ENCODE data around the gene CLCA4.

Gene CLCA4

DNA sequence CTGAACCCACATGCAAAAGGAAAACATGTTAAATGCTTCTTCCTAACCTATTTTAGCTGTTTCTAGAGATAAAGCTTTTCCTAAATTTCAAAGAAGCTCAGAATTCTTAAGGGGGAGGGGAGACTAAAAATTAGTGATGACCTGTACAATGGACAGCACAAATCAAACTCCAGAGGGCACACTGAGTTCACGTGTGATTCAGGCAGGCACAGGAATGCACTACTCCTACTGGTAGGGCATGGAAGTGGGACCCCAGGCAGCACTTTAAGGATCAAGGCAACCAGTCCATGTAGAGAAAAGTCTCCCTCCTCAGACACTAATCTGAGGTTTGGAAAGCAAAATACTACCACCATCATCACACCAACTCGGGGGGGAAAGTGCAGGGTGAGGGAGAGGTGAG is 31.3 kb upstream of the CLCA4 start:
- DNase-seq (ENCODE audit: low read depth): no peak

DNA sequence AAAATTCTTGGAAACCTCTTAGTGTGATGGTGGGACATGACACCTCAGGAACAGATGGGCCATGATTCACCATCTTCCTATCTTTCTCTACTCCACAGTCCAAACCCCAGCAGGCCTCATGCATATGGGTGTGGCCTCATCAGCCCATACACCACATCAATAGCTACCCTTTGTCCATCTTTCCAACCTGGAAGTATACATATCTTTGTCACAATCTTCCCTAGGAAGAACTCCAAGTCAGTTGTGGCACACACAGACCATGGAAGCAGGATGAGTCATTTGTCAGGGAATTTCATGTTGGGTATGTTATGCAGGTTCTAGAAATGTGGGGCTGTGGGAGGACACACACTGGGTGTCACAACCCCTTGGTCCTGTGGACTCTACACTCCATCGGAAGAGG is 30.5 kb upstream of the CLCA4 start:
- no peak overlapping the region for H3K4me3 ChIP-seq (ENCODE audit: control insufficient read depth, low read depth, low read length)
- no peak for DNase-seq (ENCODE audit: low read depth)
- TF ChIP-seq CTCF (IDR thresholded peaks at IDR 0.05; ENCODE audit: control insufficient read depth, insufficient read depth, low read depth, low read length, missing control alignments): no peak

More for the DNA sequence above, 31.3 kb upstream of the CLCA4 start:
- TF ChIP-seq CTCF (IDR thresholded peaks at IDR 0.05; ENCODE audit: control insufficient read depth, insufficient read depth, low read depth, low read length, missing control alignments): peak; percentile 28
- no peak overlapping the region for H3K4me3 ChIP-seq (ENCODE audit: control insufficient read depth, low read depth, low read length)

DNA sequence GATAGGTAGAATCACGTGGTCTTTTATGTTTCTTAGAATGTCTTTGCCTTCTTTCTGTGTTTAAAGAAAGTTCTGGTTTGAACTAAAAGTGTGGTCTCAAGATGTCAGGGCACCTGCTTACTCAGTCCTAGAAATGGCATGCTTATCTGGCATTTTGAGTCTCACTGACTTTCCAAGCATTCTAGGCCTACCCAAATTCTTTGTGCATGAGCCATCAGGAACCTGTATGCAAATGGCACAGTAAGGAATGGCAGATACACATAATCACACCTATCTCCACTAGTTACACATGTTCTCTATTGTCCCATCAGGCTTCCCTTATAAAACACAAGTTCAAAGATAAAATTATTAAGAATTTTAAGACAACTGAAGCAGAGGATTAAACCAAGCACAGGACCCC is 29.5 kb upstream of the CLCA4 start:
- H3K4me3 ChIP-seq (ENCODE audit: control insufficient read depth, low read depth, low read length): no peak overlapping the region
- TF ChIP-seq CTCF (IDR thresholded peaks at IDR 0.05; ENCODE audit: control insufficient read depth, insufficient read depth, low read depth, low read length, missing control alignments): no peak
- no peak for DNase-seq (ENCODE audit: low read depth)

DNA sequence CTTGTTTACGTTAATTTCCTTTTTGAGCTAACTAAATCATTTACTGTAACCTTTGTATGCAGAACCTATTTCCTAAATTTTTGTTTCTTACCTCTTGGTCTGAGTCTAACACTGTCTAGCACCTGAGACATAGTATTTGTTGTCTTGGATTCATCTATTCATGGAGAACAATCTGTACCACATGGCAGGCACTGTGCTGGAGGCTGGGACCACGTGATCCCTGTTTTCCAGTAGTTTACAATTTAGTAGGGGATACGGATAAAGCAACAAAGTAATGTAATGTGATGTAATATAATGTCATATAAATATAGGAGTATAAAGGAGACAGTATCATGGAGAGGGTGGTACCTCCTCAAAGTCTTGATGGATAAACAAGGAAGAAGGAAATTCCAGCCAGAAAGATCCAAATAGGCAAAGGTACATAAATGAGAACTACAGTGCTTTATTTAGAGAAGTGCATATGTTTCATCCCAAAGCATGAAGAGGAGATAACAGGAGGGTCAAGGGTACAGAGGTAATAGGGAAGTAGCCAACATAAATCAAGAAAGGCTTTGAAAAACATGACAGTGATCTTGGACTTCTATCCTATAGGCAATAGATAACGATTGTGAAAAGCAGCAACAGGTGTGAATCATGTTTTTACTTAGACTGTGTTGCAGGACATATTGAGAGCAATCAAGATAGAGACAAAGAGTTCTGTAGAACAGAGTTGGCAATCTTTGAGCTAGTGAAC is 25.9 kb upstream of the CLCA4 start:
- DNase-seq (ENCODE audit: low read depth): no peak
- no peak overlapping the region for H3K4me3 ChIP-seq (ENCODE audit: control insufficient read depth, low read depth, low read length)
- TF ChIP-seq CTCF (IDR thresholded peaks at IDR 0.05; ENCODE audit: control insufficient read depth, insufficient read depth, low read depth, low read length, missing control alignments): no peak

DNA sequence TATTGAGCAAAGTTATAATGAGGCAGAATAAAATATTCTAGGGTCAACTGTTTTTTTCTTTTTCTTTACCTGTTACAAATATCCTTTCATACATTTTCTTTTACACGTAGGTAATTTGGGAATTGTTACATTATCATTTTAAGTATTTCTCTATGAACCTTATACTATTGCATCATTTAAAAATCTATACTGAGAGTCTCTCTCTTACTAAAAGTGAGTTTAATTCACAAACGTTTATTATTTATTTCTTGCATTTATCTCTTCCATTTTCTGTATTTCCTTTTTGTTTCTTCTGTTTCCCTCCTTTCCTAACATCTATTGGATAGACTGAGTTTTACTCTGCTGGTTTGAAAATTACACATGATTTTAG is 25.4 kb upstream of the CLCA4 start:
- DNase-seq (ENCODE audit: low read depth): no peak
- no peak for TF ChIP-seq CTCF (IDR thresholded peaks at IDR 0.05; ENCODE audit: control insufficient read depth, insufficient read depth, low read depth, low read length, missing control alignments)
- H3K4me3 ChIP-seq (ENCODE audit: control insufficient read depth, low read depth, low read length): no peak overlapping the region

DNA sequence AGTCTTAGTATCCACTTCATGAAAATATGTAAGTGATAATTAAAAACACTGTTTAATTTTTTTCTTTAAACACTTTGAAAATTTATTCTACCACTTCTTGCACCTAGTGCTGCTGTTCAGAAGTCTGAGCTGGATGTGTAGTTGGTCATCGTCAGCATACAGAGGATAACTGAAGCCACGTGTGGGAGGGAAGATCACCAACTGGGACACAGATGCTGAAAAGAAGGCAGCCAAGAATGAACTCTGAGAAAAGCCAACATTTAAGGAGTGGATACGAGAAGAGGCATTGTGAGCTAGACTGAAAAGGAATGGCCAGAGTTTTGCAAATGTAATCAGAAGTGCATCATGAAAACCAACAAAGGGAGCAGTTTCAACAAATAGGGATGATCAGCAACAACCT is 24.6 kb upstream of the CLCA4 start:
- TF ChIP-seq CTCF (IDR thresholded peaks at IDR 0.05; ENCODE audit: control insufficient read depth, insufficient read depth, low read depth, low read length, missing control alignments): no peak
- DNase-seq (ENCODE audit: low read depth): no peak
- no peak overlapping the region for H3K4me3 ChIP-seq (ENCODE audit: control insufficient read depth, low read depth, low read length)
